GM12872 (cell line): ENCODE results near the gene ALDOB.

Experiments used
- TF ChIP-seq, protein P1 (sequence below): IDR thresholded peaks from 3 replicates; pipeline ENCODE4 v1.5.1; 2011; ENCODE audit warnings: low read depth, mild to moderate bottlenecking, low read length, moderate library complexity; ENCODE audit not compliant: insufficient read depth

The ALDOB gene

DNA sequence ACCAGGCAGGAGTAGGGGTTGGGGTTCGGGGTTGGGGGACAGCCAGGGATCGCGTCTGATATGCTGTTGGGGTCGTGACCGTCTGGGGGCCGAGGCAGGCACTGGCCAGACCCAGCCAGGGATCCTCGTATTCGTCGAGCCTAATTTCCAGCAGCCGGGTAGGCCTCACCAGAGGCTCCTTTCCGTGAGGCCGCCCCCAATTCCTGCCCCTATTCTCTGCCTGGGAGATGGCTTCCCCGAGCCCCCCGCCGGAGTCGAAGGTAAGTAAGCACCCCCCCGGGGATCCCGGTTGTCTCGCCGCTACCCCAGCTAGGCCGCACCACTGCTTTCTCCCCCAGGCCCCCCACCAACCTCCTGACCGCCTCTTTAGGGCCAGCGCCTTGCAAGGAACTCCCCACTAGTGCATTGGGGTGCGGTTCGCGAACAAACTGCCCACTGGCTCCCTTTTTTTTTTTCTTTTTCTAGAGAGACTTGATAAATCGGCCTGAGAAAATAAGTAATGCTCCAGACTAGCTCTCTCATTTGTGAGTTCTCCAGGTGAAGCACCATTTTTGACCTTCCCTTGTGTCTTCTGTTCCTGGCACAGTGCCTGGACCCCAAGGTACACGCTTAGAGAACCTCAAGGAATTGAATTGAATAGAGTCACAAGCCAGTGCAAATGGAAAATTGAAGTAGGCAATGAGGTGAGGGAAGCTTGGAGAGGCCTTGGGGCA is 36.5 kb downstream of the ALDOB start:
- TF ChIP-seq, protein P1, sequence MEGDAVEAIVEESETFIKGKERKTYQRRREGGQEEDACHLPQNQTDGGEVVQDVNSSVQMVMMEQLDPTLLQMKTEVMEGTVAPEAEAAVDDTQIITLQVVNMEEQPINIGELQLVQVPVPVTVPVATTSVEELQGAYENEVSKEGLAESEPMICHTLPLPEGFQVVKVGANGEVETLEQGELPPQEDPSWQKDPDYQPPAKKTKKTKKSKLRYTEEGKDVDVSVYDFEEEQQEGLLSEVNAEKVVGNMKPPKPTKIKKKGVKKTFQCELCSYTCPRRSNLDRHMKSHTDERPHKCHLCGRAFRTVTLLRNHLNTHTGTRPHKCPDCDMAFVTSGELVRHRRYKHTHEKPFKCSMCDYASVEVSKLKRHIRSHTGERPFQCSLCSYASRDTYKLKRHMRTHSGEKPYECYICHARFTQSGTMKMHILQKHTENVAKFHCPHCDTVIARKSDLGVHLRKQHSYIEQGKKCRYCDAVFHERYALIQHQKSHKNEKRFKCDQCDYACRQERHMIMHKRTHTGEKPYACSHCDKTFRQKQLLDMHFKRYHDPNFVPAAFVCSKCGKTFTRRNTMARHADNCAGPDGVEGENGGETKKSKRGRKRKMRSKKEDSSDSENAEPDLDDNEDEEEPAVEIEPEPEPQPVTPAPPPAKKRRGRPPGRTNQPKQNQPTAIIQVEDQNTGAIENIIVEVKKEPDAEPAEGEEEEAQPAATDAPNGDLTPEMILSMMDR, result no peak

DNA sequence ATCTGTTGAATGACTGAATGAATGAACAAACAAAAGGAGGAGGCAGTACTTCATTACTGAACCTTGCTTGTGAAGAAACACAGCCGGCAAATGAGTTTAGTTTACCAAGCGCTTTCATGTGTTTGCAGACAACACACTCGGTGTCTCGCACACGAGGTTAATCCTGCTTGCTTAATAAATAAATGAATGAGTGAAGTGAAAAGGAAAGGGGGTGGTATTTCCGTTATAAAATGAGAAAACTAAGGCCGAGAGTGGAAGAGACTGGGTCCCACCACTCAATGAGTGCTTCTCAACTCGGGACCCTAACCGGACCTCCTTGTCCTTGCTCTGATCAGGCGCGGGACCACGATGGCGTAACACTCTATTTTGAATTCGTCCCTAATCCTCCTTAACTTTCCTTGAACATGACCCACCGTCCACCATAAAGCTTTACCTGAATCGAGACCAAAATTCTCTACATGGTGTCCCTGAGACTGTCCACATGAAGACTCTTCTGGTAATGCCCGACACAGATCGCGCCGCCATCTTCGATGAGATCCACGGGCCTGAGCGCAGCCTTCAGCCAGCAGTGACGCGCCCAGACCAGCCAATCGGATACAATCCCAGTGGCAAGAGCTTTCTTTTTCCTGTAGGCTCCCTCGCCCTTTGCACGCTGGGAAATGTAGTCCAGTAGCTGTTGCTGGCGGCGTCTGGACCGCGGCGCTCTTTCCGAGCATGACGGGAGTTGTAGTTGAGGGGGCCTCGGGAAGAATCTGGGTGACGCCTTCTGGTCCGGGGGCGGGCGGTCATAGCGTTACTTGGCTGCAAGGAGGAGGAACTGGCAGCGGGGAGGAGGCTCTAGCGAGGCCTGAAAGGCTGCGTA is 37.3 kb downstream of the ALDOB start, which contains the start of the genes MRPL50 and ZNF189:
TSS of gene MRPL50 (minus strand) at position 551 of the 862 bp plus-strand sequence. CDS start at position 525, 26 bp downstream.
TSS of gene ZNF189 (plus strand) at position 784 of the 862 bp plus-strand sequence. CDS start 306 bp downstream, outside the sequence.
- TF ChIP-seq, protein P1, result no peak

DNA sequence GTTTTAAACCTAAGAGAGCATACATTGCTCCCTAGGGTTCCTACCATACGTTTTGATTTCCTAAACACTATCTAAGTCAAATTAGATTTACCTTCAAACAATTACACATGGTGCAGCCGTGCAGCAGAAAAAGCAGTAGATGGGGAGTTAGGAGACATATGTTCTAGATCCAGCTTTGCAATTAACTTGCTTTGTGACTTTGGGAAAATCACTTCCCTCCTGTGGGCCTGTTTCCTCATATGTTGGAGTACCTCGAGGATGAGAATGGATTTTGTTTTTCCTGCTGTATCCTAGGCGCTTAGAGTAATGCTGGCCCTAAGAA is 37.9 kb downstream of the ALDOB start:
- TF ChIP-seq, protein P1, result no peak

DNA sequence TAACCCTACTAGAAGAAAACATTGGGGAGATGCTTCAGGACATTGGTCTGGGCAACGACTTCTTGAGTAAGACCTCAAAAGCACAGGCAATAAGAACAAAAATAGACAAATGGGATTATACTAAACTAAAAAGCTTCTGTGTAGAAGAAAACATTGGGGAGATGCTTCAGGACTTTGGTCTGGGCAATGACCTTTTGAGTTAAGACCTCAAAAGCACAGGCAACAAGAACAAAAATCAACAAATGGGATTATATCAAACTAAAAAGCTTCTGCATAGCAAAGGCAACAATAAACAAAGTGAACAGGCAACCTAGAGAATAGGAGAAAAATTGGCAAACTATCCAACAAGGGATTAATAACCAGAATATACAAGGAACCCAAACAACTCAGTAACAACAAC is 40.9 kb downstream of the ALDOB start:
- TF ChIP-seq, protein P1, result no peak

DNA sequence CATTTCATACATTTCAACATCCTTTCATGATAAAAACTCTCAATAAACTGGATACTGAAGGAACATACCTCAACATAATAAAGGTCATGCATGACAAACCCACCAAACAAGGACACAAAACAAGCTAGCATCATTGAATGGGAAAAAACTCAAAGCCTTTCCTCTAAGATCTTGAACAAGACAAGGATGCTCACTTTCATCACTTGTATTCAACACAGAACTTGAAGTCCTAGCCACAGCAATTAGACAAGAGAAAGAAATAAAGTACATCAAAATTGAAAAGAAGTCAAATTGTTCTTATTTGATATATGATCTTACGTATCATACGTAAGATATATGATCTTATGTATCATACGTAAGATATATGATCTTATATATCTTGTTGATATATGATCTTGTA is 42.4 kb downstream of the ALDOB start:
- TF ChIP-seq, protein P1, result no peak

DNA sequence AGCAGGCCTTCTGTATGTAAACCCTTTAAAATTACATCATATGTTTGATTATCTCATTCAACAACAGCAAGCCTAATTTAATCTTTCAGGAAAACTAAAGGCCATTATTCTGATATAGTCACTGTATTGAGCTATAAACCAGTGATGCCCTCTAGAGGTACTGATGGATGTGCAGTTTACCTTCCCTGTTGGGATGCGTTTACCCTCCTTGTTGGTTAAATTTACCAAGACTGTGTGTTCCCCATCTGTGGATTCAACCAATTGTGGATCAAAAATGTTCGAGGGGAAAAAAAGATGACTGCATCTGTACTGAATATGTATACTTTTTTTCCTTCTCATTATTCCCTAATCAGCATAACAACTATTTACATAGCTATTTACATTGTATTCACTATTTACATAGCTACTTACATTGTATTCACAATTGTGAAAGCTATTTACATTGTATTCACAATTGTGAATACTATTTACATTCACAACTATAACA is 47.0 kb downstream of the ALDOB start:
- TF ChIP-seq, protein P1, result peak; percentile 27; the same call in 1 of the 3 replicates

DNA sequence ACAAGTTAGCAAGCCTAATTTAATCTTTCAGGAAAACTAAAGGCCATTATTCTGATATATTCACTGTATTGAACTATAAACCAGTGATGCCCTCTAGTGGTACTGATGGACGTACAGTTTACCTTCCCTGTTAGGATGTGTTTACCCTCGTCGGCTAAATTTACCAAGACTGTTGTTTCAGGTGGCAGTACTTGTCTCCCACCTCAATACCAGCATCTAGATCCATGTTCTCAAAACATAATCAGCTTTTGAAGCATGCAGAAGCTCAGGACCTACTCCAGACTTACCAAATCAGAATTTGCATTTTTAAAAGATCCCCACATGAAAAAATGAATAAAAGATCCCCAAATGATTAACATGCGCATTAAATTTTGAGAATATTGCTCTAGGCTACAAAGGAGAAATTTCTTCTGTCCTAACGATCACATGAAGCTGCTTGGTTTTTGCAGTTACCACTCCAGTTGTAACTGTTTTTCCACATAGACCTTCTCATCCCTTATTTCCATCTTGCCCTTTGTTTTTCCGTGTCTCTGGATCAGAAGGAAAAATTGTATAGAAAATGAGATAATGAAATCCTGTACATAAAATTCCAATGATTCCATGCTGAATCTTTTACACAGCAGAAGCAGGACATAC is 47.6 kb downstream of the ALDOB start:
- TF ChIP-seq, protein P1, result peak; percentile 65
